CD4-positive, alpha-beta T cell (primary cell): ENCODE measurements around the gene USO1. TPM values are rescaled to one million over a fixed set of nuclear protein-coding genes. Genes with fewer than 3 reads are reported as not detected.
A peak's percentile ranks its signal among the peaks of the same experiment; 100 is the strongest.

Experiments
- ATAC-seq: fragments of 200-7000 bp; cut with Tn5 transposase; one replicate; pipeline ENCODE4 v1.10.0; 2022; ENCODE audit warnings: mild to moderate bottlenecking; ENCODE audit not compliant: poor library complexity
- CTCF ChIA-PET: fragments of 350-600 bp; sonication (Branson Sonifier 250); formaldehyde crosslinking; loops from one replicate; lab custom pipeline; 2021; ENCODE audit warnings: antibody characterized with exemption, inconsistent platforms; lab: Charles Lee
- POLR2A ChIA-PET: fragments of 350-600 bp; sonication (Branson Sonifier 250); formaldehyde crosslinking; loops from one replicate; lab custom pipeline; 2021; ENCODE audit warnings: antibody characterized with exemption, inconsistent platforms; lab: Charles Lee
- DNase-seq, 14 experiments: peaks; one replicate each; pipeline ENCODE4 v3.0.0-alpha.2; 2013 to 2020; ENCODE audit warnings: mixed read lengths in 2 of 14
- H3K27ac ChIP-seq, 2 donors: one replicate each; pipeline versions ENCODE4 v1.5.1 to v1.7.0; 2013; ENCODE audit warnings: low read length in 2 of 2, low read depth in 1 of 2, mild to moderate bottlenecking in 1 of 2
- H3K27me3 ChIP-seq, 2 experiments: 1 replicate in 1 of 2; 2 replicates in 1 of 2; pipeline versions ENCODE4 v1.6.1 to v1.7.0; 2013; ENCODE audit warnings: low read length in 2 of 2, control low read depth in 1 of 2, mild to moderate bottlenecking in 1 of 2, moderate library complexity in 1 of 2; ENCODE audit not compliant: insufficient read depth in 2 of 2, control insufficient read depth in 1 of 2
- H3K36me3 ChIP-seq: one replicate; pipeline ENCODE4 v1.6.1; 2013; ENCODE audit warnings: low read length, control low read depth; ENCODE audit not compliant: insufficient read depth
- H3K4me1 ChIP-seq: one replicate; pipeline ENCODE4 v1.6.1; 2013; ENCODE audit warnings: low read length, control low read depth; ENCODE audit not compliant: insufficient read depth
- H3K4me3 ChIP-seq: one replicate; pipeline ENCODE4 v1.5.1; 2013; ENCODE audit warnings: mild to moderate bottlenecking, low read length, moderate library complexity
- H3K9me3 ChIP-seq, 2 experiments: 1 replicate in 1 of 2; 2 replicates in 1 of 2; pipeline versions ENCODE4 v1.6.1 to v1.7.0; 2013; ENCODE audit warnings: low read length in 2 of 2, mild to moderate bottlenecking in 2 of 2, control low read depth in 1 of 2, moderate library complexity in 1 of 2; ENCODE audit not compliant: control insufficient read depth in 1 of 2, insufficient read depth in 1 of 2
- H3K27ac Mint-ChIP-seq: one replicate; pipeline ENCODE4 v1.8.0; 2020; ENCODE audit warnings: mixed read lengths
- H3K27me3 Mint-ChIP-seq: one replicate; pipeline ENCODE4 v1.8.0; 2021; ENCODE audit warnings: mixed read lengths
- H3K36me3 Mint-ChIP-seq: one replicate; pipeline ENCODE4 v1.8.0; 2021; ENCODE audit warnings: low read depth, mixed read lengths
- H3K4me1 Mint-ChIP-seq: one replicate; pipeline ENCODE4 v1.8.0; 2021; ENCODE audit warnings: low read depth, mixed read lengths
- H3K4me3 Mint-ChIP-seq: one replicate; pipeline ENCODE4 v1.8.0; 2020; ENCODE audit warnings: mild to moderate bottlenecking, mixed read lengths
- H3K9me3 Mint-ChIP-seq: one replicate; pipeline ENCODE4 v1.8.0; 2020; ENCODE audit warnings: mixed read lengths
- intact Hi-C, 2 experiments: fragments of 100-400 bp; cut with DNase I in 1 of 2; cut with micrococcal nuclease in 1 of 2; formaldehyde crosslinking; loops; one replicate each; pipeline versions ENCODE4 v1.15.1 to v1.9.0; 2023 to 2025; cut with DNase I, micrococcal nuclease
- total RNA-seq, 174 experiments: library from RNA in 2 of 174; stranded (reverse) in 2 of 174; gene quantifications; one replicate each; pipeline ENCODE4 v1.2.3 and lab custom pipeline; 2021 to 2026
- TF ChIP-seq, protein P1 (sequence below): fragments of 200-600 bp; IDR thresholded peaks from one replicate; pipeline ENCODE4 v1.8.0; 2022; ENCODE audit warnings: antibody characterized with exemption, mild to moderate bottlenecking

Gene USO1
- total RNA-seq, 2 experiments from 2014 or later, result 10.5 to 10.9 TPM

DNA sequence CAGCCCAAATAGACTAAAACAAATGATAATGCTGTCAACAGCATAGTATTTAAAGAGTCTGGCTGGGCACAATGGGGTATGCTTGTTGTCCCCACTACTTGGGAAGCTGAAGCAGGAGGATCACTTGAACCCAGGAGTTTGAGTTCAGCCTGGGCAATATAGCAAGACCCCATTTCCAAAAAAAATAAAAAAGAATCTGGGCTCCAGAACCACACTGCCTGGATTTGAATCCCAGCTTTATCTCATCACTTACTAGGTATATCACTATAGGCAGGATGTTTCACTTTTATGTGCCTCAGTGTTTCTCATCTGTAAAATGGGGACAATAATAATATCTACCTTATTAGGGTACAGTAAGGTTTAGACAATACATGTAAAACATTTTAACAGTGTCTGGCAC is 45.9 kb upstream of the USO1 start:
- intact Hi-C loops, result loop anchor here in 1 of 2 experiments (10.0 kb wide), 1 partner anchor 164 kb away; the partner anchor contains the start of genes RCHY1 and THAP6
- Histone ChIP-seq H3K4me1 (peaks cover 17% of the 10 kb centered on the region), H3K27me3 (no peaks in the 10 kb centered on the region), H3K36me3 (no peaks in the 10 kb centered on the region), H3K4me3 (no peak overlapping the region), H3K9me3 (no peaks in the 10 kb centered on the region), H3K27ac (no peak overlapping the region)
- POLR2A ChIA-PET, result no interaction called here
- Mint-ChIP-seq H3K36me3 (peaks cover 4% of the 10 kb centered on the region), H3K27me3 (no peaks in the 10 kb centered on the region), H3K27ac (no peak overlapping the region), H3K4me1 (peaks cover 33% of the 10 kb centered on the region), H3K9me3 (no peaks in the 10 kb centered on the region), H3K4me3 (no peak overlapping the region)
- CTCF ChIA-PET, result interaction anchor here (1.2 kb wide), 1 partner anchor 46 kb away, joined by 3 read pairs; the partner anchor contains the start of gene USO1
- DNase-seq (no peak), ATAC-seq (no peak)
- TF ChIP-seq, protein P1, sequence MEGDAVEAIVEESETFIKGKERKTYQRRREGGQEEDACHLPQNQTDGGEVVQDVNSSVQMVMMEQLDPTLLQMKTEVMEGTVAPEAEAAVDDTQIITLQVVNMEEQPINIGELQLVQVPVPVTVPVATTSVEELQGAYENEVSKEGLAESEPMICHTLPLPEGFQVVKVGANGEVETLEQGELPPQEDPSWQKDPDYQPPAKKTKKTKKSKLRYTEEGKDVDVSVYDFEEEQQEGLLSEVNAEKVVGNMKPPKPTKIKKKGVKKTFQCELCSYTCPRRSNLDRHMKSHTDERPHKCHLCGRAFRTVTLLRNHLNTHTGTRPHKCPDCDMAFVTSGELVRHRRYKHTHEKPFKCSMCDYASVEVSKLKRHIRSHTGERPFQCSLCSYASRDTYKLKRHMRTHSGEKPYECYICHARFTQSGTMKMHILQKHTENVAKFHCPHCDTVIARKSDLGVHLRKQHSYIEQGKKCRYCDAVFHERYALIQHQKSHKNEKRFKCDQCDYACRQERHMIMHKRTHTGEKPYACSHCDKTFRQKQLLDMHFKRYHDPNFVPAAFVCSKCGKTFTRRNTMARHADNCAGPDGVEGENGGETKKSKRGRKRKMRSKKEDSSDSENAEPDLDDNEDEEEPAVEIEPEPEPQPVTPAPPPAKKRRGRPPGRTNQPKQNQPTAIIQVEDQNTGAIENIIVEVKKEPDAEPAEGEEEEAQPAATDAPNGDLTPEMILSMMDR, result no peak

DNA sequence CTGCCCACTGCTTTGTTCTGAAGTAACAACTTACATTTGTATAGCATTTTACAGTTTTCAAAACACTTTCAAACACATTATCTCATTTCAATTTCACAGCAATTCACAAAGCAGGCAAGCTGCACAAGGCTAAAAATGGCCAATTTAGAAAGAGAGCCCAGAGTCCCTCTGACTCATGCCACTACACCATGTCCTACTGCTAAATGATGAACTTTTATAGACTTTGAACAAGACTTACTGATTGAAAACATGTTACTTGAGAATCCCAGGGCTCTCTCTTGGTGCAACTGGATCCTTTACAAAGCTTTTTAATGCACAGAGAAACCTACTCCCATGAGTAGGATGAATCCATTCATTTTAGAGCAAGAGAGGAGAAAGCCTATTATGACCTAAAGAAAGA is 45.4 kb upstream of the USO1 start:
- intact Hi-C loops, result loop anchor here in 1 of 2 experiments (10.0 kb wide), 1 partner anchor 164 kb away; the partner anchor contains the start of genes RCHY1 and THAP6
- POLR2A ChIA-PET, result no interaction called here

DNA sequence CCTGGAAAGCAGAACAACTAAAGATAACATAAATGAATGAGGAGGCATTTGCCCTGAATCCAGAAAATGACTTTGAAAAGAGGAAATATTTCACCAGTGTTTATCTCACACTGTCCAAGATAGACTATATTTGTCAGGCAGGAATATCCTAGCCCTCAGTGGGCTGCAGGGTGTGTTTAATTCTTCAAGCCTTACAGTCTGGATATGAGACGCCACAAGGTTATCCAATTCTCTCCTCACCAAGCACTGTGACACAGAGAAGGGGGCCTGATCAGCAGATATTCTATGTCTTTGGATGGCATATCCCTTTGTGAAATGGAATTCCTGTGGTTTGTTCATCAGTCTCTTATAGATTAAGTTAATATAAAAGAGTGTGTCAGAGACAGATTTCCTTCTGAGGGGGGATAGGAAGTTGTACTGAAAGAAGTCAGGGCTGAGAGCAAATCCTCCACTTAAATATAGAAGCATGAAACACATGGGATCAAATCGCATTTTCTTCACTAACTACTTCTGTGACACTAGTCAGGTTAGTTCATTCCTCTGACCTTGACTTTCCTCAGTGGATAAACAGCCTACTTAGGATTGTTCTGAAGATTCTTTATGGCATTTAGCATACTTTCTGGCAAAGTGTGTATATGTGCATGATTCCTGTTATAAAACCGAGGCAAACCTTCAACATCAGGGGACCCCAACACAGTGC is 44.4 kb upstream of the USO1 start:
- CTCF ChIA-PET, result no interaction called here
- peak overlapping the region; percentile 44 for H3K27ac Mint-ChIP-seq
- DNase-seq (no peak), ATAC-seq (no peak)
- no peaks in the 10 kb centered on the region for H3K9me3 ChIP-seq
- H3K27me3 Mint-ChIP-seq, result no peaks in the 10 kb centered on the region
- H3K9me3 Mint-ChIP-seq, result no peaks in the 10 kb centered on the region
- H3K4me1 ChIP-seq, result peaks cover 11% of the 10 kb centered on the region
- no peak overlapping the region for H3K4me3 Mint-ChIP-seq
- no peaks in the 10 kb centered on the region for H3K36me3 Mint-ChIP-seq
- TF ChIP-seq, protein P1, result no peak
- H3K4me1 Mint-ChIP-seq, result peaks cover 26% of the 10 kb centered on the region
- POLR2A ChIA-PET, result no interaction called here
- H3K27me3 ChIP-seq, result no peaks in the 10 kb centered on the region
- intact Hi-C loops, result loop anchor here in 1 of 2 experiments (10.0 kb wide), 1 partner anchor 165 kb away; the partner anchor contains the start of genes RCHY1 and THAP6
- no peak overlapping the region for H3K27ac ChIP-seq
- H3K36me3 ChIP-seq, result no peaks in the 10 kb centered on the region
- no peak overlapping the region for H3K4me3 ChIP-seq

More for the DNA sequence above, 45.4 kb upstream of the USO1 start:
- H3K4me1 ChIP-seq, result peaks cover 14% of the 10 kb centered on the region
- TF ChIP-seq, protein P1, result no peak
- DNase-seq, result no peak
- ATAC-seq, result no peak
- Mint-ChIP-seq H3K27me3 (no peaks in the 10 kb centered on the region), H3K27ac (no peak overlapping the region), H3K36me3 (no peaks in the 10 kb centered on the region), H3K4me3 (no peak overlapping the region), H3K4me1 (peaks cover 32% of the 10 kb centered on the region), H3K9me3 (no peaks in the 10 kb centered on the region)
- H3K36me3 ChIP-seq, result no peaks in the 10 kb centered on the region
- no peak overlapping the region for H3K4me3 ChIP-seq
- H3K9me3 ChIP-seq, result no peaks in the 10 kb centered on the region
- CTCF ChIA-PET, result interaction anchor here (1.2 kb wide), 1 partner anchor 45 kb away, joined by 3 read pairs; the partner anchor contains the start of gene USO1
- no peak overlapping the region for H3K27ac ChIP-seq
- no peaks in the 10 kb centered on the region for H3K27me3 ChIP-seq
